ENCODE measurements around the gene TACSTD2.

DNA sequence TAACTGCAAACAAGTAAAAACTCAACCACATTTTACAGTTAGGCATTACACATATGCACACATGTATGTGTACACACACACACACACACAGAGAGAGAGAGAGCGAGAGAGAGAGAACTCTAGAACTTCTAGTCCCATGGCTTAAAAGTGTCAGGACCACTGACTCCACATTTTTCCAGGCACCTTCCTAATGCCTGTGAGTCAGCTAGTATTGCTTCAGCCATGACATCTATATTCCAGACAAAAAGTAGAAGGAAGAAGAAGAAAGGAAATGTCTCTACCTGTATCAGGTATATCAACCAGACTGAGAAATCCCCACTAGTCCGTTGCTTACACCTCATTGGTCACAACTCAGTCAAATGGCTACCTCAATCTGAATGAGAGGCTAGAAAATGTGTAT, 31.9 kb upstream of the TACSTD2 start:
- TF ChIP-seq GATA2 (IDR thresholded peaks at IDR 0.05; ENCODE audit: low read depth, low read length) = no peak
- TF ChIP-seq GATA3 (IDR thresholded peaks at IDR 0.05; ENCODE audit: low read depth, low read length) = no peak
